Left renal cortex interstitium (tissue), 4 donors: ENCODE measurements around the gene RAD50. TPM values are rescaled to one million over a fixed set of nuclear protein-coding genes. Genes with fewer than 3 reads are reported as not detected.
"Not testable (repeated sequence)": the region's sequence is repeated elsewhere in the genome, so short reads cannot be mapped to it uniquely, and the experiment has no call there.

Experiments
- DNase-seq, 4 donors: peaks; one replicate each; pipeline ENCODE4 v3.0.0-alpha.2; 2013; ENCODE audit warnings: low read depth in 4 of 4, low spot score in 2 of 4, missing footprints in 1 of 4
- polyA plus RNA-seq, 4 donors: library from polyadenylated mRNA; unstranded; fragments of 120-200 nt; gene quantifications; one replicate each; pipeline ENCODE4 v1.2.1, GENCODE V29; 2013; ENCODE audit not compliant: insufficient read length in 4 of 4

The RAD50 gene
- polyA plus RNA-seq, 4 donors, result 43.4 to 50.8 (median 47.0) TPM

GRCh38 chr5:132690156-132690555 lies 133.4 kb downstream of the RAD50 start:
- peak in 1 of 4 donors; percentile 11 for DNase-seq

GRCh38 chr5:132691755-132692631 lies 135.2 kb downstream of the RAD50 start:
- not testable (repeated sequence) for DNase-seq

GRCh38 chr5:132692632-132692967 lies 135.8 kb downstream of the RAD50 start:
- no peak for DNase-seq

Other genes with a start within 250 kb of the RAD50 start
- 10 to 100 TPM; 32.2 to 57.3 (median 48.5) TPM for gene SLC22A5, start 187.3 kb upstream of the RAD50 start, polyA plus RNA-seq
- 10 to 100 TPM; 13.9 to 23.8 (median 18.9) TPM for gene IRF1, start 66.2 kb upstream of the RAD50 start, polyA plus RNA-seq
- under 1 TPM in 3 of 4 donors, not detected in 1; 0.16 to 0.62 (median 0.51) TPM for gene IL5, start 13.5 kb upstream of the RAD50 start, polyA plus RNA-seq
- gene IL13, start 101.2 kb downstream of the RAD50 start, polyA plus RNA-seq, result under 1 TPM in 1 of 4 donors, not detected in 3; 0.13 TPM
- gene IL4, start 117.0 kb downstream of the RAD50 start, polyA plus RNA-seq, result not detected
- 10 to 100 TPM; 14.5 to 36.4 (median 24.5) TPM for gene KIF3A, start 180.6 kb downstream of the RAD50 start, polyA plus RNA-seq
- 1 to 10 TPM; 3.7 to 4.8 (median 3.9) TPM for gene CCNI2, start 190.4 kb downstream of the RAD50 start, polyA plus RNA-seq
- 10 to 100 TPM; 74.2 to 84.5 (median 79.2) TPM for gene SEPTIN8, start 220.3 kb downstream of the RAD50 start, polyA plus RNA-seq